Endodermal cell (in vitro differentiated cells): ENCODE measurements around the gene GALNT2. TPM values are rescaled to one million over a fixed set of nuclear protein-coding genes. Genes with fewer than 3 reads are reported as not detected.

ENCODE experiments used
- DNase-seq: peaks from one replicate; pipeline ENCODE4 v3.0.0-alpha.2; 2017
- H3K27ac ChIP-seq: 2 replicates; pipeline ENCODE4 v1.5.1; 2013; ENCODE audit warnings: mild to moderate bottlenecking, low read depth, low read length, moderate library complexity
- H3K27me3 ChIP-seq: 2 replicates; pipeline ENCODE4 v1.6.1; 2013; ENCODE audit warnings: mild to moderate bottlenecking, low read length, moderate library complexity; ENCODE audit not compliant: insufficient read depth, control insufficient read depth, poor library complexity, severe bottlenecking
- H3K36me3 ChIP-seq: 2 replicates; pipeline ENCODE4 v1.7.0; 2013; ENCODE audit warnings: mild to moderate bottlenecking, low read length, moderate library complexity; ENCODE audit not compliant: control insufficient read depth, insufficient read depth
- H3K4me1 ChIP-seq: one replicate; pipeline ENCODE4 v1.7.0; 2013; ENCODE audit warnings: low read length; ENCODE audit not compliant: control insufficient read depth, insufficient read depth
- H3K4me3 ChIP-seq: 2 replicates; pipeline ENCODE4 v1.5.1; 2013; ENCODE audit warnings: mild to moderate bottlenecking, low read length, moderate library complexity
- H3K9ac ChIP-seq: 2 replicates; pipeline ENCODE4 v1.6.1; 2013; ENCODE audit warnings: mild to moderate bottlenecking, low read length, moderate library complexity; ENCODE audit not compliant: poor library complexity, severe bottlenecking; ENCODE audit errors: extremely low read depth
- H3K9me3 ChIP-seq: 2 replicates; pipeline ENCODE4 v1.6.1; 2013; ENCODE audit warnings: mild to moderate bottlenecking, low read length, moderate library complexity; ENCODE audit not compliant: control insufficient read depth
- H3K27ac Mint-ChIP-seq: 2 replicates; pipeline ENCODE4 v1.8.0; 2020; ENCODE audit warnings: mixed read lengths
- H3K27me3 Mint-ChIP-seq: 2 replicates; pipeline ENCODE4 v1.8.0; 2021; ENCODE audit warnings: mild to moderate bottlenecking, mixed read lengths; ENCODE audit not compliant: insufficient read depth
- H3K36me3 Mint-ChIP-seq: 2 replicates; pipeline ENCODE4 v1.8.0; 2020; ENCODE audit warnings: low read depth, mixed read lengths
- H3K4me1 Mint-ChIP-seq: 2 replicates; pipeline ENCODE4 v1.8.0; 2020; ENCODE audit warnings: mixed read lengths
- H3K4me3 Mint-ChIP-seq: 2 replicates; pipeline ENCODE4 v1.8.0; 2020; ENCODE audit warnings: mild to moderate bottlenecking, moderate library complexity, mixed read lengths
- H3K9me3 Mint-ChIP-seq: 2 replicates; pipeline ENCODE4 v1.8.0; 2020; ENCODE audit warnings: mild to moderate bottlenecking, mixed read lengths
- CTCF ChIP-seq: fragments of 200-600 bp; sonication (generic); conservative IDR thresholded peaks from 2 replicates; pipeline ENCODE4 v1.5.0; 2021; ENCODE audit warnings: antibody characterized with exemption, mild to moderate bottlenecking
- WGBS, 2 experiments: methylation state at CpG; one replicate each; pipeline versions ENCODE4 v1.1.5 to v1.1.7; 2013; ENCODE audit warnings: missing lambda C conversion rate in 2 of 2, mixed read lengths in 1 of 2; ENCODE audit not compliant: insufficient coverage in 1 of 2, insufficient read length in 1 of 2; 5-methylcytosine and 5-hydroxymethylcytosine counted together
- total RNA-seq, 2 donors: library from RNA; stranded (reverse); fragmentation: NEBNext Ultra II Directional in 1 of 2; extraction: Animal tissue kit (Norgen Biotek cat#: 25700) in 1 of 2; gene quantifications; 2 replicates in 1 of 2; 3 replicates in 1 of 2; pipeline ENCODE4 v1.2.1, GENCODE V29; 2021

GALNT2 gene
- total RNA-seq, 2 donors from 2014 or later, result 41.6 to 63.5 TPM

- Mint-ChIP-seq H3K27me3 (peaks cover 8% of the 10 kb centered on the region), H3K36me3 (no peaks in the 10 kb centered on the region), H3K4me1 (peaks cover 12% of the 10 kb centered on the region), H3K4me3 (no peak overlapping the region), H3K27ac (no peak overlapping the region), H3K9me3 (peaks cover 6% of the 10 kb centered on the region)
- Histone ChIP-seq H3K27me3 (no peaks in the 10 kb centered on the region), H3K4me1 (no peaks in the 10 kb centered on the region), H3K4me3 (no peak overlapping the region), H3K27ac (no peak overlapping the region), H3K36me3 (no peaks in the 10 kb centered on the region), H3K9ac (no peak overlapping the region), H3K9me3 (no peaks in the 10 kb centered on the region)
- DNase-seq, result no peak
- no peak for TF ChIP-seq CTCF
- 92 to 100% methylated on average over 1 to 11 of the region's 11 CpGs for WGBS, 2 experiments
Observed at GRCh38 chr1:230028602-230029223, 38.3 kb upstream of the GALNT2 start.

- Mint-ChIP-seq H3K4me1 (peaks cover 12% of the 10 kb centered on the region), H3K27ac (no peak overlapping the region), H3K36me3 (no peaks in the 10 kb centered on the region), H3K27me3 (peaks cover 8% of the 10 kb centered on the region), H3K9me3 (peaks cover 5% of the 10 kb centered on the region), H3K4me3 (no peak overlapping the region)
- no peak overlapping the region for H3K4me3 ChIP-seq
- 86 to 88% methylated on average over 11 to 14 of the region's 14 CpGs for WGBS, 2 experiments
- H3K4me1 ChIP-seq, result no peaks in the 10 kb centered on the region
- H3K9ac ChIP-seq, result no peak overlapping the region
- TF ChIP-seq CTCF, result no peak
- no peaks in the 10 kb centered on the region for H3K27me3 ChIP-seq
- no peak overlapping the region for H3K27ac ChIP-seq
- no peaks in the 10 kb centered on the region for H3K36me3 ChIP-seq
- no peaks in the 10 kb centered on the region for H3K9me3 ChIP-seq
- no peak for DNase-seq
Observed at GRCh38 chr1:230029244-230029941, 37.6 kb upstream of the GALNT2 start.

- Histone ChIP-seq H3K9me3 (no peaks in the 10 kb centered on the region), H3K27me3 (no peaks in the 10 kb centered on the region), H3K27ac (no peak overlapping the region), H3K4me3 (no peak overlapping the region), H3K9ac (no peak overlapping the region), H3K36me3 (no peaks in the 10 kb centered on the region), H3K4me1 (no peaks in the 10 kb centered on the region)
- no peak for TF ChIP-seq CTCF
- H3K9me3 Mint-ChIP-seq, result peaks cover 5% of the 10 kb centered on the region
- no peak for DNase-seq
- peaks cover 12% of the 10 kb centered on the region for H3K4me1 Mint-ChIP-seq
- H3K36me3 Mint-ChIP-seq, result no peaks in the 10 kb centered on the region
- no peak overlapping the region for H3K27ac Mint-ChIP-seq
- 90% methylated on average over 2 of the region's 2 CpGs; no CpG with 5 or more reads in 1 of the 2 experiments for WGBS, 2 experiments
- no peak overlapping the region for H3K4me3 Mint-ChIP-seq
- H3K27me3 Mint-ChIP-seq, result peaks cover 8% of the 10 kb centered on the region
Observed at GRCh38 chr1:230030122-230030821, 36.8 kb upstream of the GALNT2 start.
